Calu3 (cell line): ENCODE results near the gene NLGN1. TPM values are rescaled to one million over a fixed set of nuclear protein-coding genes. Genes with fewer than 3 reads are reported as not detected.

ENCODE experiments used
- BruUV-seq: library from RNA; stranded (reverse); fragments of 400-500 nt; replicated peaks from 2 replicates; lab custom pipeline; 2021; lab: Mats Ljungman, UMichigan
- CTCF ChIA-PET: fragments of 300-600 bp; sonication (Branson Sonifier 250); formaldehyde crosslinking; loops from one replicate; lab custom pipeline; 2022; ENCODE audit warnings: antibody characterized with exemption; lab: Charles Lee
- DNase-seq: peaks from one replicate; pipeline ENCODE4 v3.0.0; 2022
- H3K27ac Mint-ChIP-seq: one replicate; pipeline ENCODE4 v1.8.0; 2022; ENCODE audit warnings: mixed read lengths; ENCODE audit not compliant: unreplicated experiment
- H3K27me3 Mint-ChIP-seq: one replicate; pipeline ENCODE4 v1.8.0; 2022; ENCODE audit warnings: mixed read lengths; ENCODE audit not compliant: unreplicated experiment
- H3K36me3 Mint-ChIP-seq: one replicate; pipeline ENCODE4 v1.8.0; 2022; ENCODE audit warnings: mild to moderate bottlenecking, moderate library complexity, mixed read lengths; ENCODE audit not compliant: insufficient read depth, unreplicated experiment
- H3K4me1 Mint-ChIP-seq: one replicate; pipeline ENCODE4 v1.8.0; 2022; ENCODE audit warnings: mild to moderate bottlenecking, low read depth, mixed read lengths; ENCODE audit not compliant: unreplicated experiment
- H3K4me3 Mint-ChIP-seq: one replicate; pipeline ENCODE4 v1.8.0; 2022; ENCODE audit warnings: mild to moderate bottlenecking, low read depth, moderate library complexity, mixed read lengths; ENCODE audit not compliant: unreplicated experiment
- H3K9me3 Mint-ChIP-seq: one replicate; pipeline ENCODE4 v1.8.0; 2022; ENCODE audit warnings: low read depth, mixed read lengths; ENCODE audit not compliant: unreplicated experiment
- CTCF ChIP-seq: fragments of 200-600 bp; IDR thresholded peaks from one replicate; pipeline ENCODE4 v1.8.0; 2022; ENCODE audit warnings: antibody characterized with exemption; ENCODE audit not compliant: unreplicated experiment
- intact Hi-C: fragments of 100-400 bp; cut with micrococcal nuclease; formaldehyde crosslinking; loops from one replicate; pipeline ENCODE4 v1.10.0; 2022; ENCODE audit not compliant: unreplicated experiment
- total RNA-seq: library from RNA; stranded (reverse); gene quantifications from 2 replicates; pipeline ENCODE4 v1.2.3, GENCODE V29; 2022

The NLGN1 gene
- total RNA-seq, 1 experiment from 2014 or later = 2.6 TPM

GRCh38 chr3:173938616-173939015 is 541.1 kb downstream of the NLGN1 start:
- H3K27ac Mint-ChIP-seq = no peak overlapping the region

GRCh38 chr3:173939331-173939730 is 541.8 kb downstream of the NLGN1 start:
- DNase-seq = no peak
- no peak overlapping the region for H3K27ac Mint-ChIP-seq
- H3K27me3 Mint-ChIP-seq = no peaks in the 10 kb centered on the region
- H3K4me1 Mint-ChIP-seq = peaks cover 9% of the 10 kb centered on the region
- no peak overlapping the region for H3K4me3 Mint-ChIP-seq
- intact Hi-C loops = loop anchor here (2.0 kb wide), 1 partner anchor 19 kb away; no protein-coding TSS in a partner anchor
- no peaks in the 10 kb centered on the region for H3K9me3 Mint-ChIP-seq
- no TSS peak for BruUV-seq
- TF ChIP-seq CTCF = no peak
- CTCF ChIA-PET = no interaction called here
- H3K36me3 Mint-ChIP-seq = no peaks in the 10 kb centered on the region

More at GRCh38 chr3:173938616-173939015, 541.1 kb downstream of the NLGN1 start:
- H3K36me3 Mint-ChIP-seq = no peaks in the 10 kb centered on the region
- no peaks in the 10 kb centered on the region for H3K27me3 Mint-ChIP-seq
- no TSS peak for BruUV-seq
- no peak for DNase-seq
- no peak overlapping the region for H3K4me3 Mint-ChIP-seq
- peaks cover 9% of the 10 kb centered on the region for H3K4me1 Mint-ChIP-seq
- intact Hi-C loops = loop anchor here (2.0 kb wide), 1 partner anchor 18 kb away; no protein-coding TSS in a partner anchor
- TF ChIP-seq CTCF = no peak
- CTCF ChIA-PET = no interaction called here
- no peaks in the 10 kb centered on the region for H3K9me3 Mint-ChIP-seq

- H3K4me3 Mint-ChIP-seq = no peak overlapping the region
- no peaks in the 10 kb centered on the region for H3K27me3 Mint-ChIP-seq
- intact Hi-C loops = no loop called here
- no peak overlapping the region for H3K27ac Mint-ChIP-seq
- TF ChIP-seq CTCF = no peak
- no TSS peak for BruUV-seq
- peaks cover 5% of the 10 kb centered on the region for H3K4me1 Mint-ChIP-seq
- no peak for DNase-seq
- no peaks in the 10 kb centered on the region for H3K36me3 Mint-ChIP-seq
- H3K9me3 Mint-ChIP-seq = no peaks in the 10 kb centered on the region
- CTCF ChIA-PET = no interaction called here
Measured at GRCh38 chr3:173943264-173943663, 545.7 kb downstream of the NLGN1 start.

DNA sequence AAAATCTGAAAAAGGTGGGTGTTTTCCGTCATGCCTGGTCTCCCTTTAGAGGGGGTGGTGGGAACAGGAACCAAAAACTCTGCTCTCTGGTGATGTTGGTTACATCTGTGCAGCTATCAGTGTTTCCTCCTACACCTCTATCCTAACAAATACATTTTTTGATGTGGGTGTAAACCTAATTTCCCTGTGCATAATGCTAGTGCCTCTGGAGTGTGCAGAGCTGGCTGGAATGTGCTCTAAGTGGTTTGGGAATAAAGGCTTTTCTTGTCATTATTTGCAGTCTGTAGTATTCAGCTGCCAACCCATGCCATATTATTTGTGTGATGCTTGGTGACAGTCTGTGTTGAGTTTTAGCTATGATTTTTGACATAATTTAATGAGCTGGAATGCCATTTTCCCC is 547.6 kb downstream of the NLGN1 start:
- BruUV-seq = no TSS peak
- Mint-ChIP-seq H3K36me3 (no peaks in the 10 kb centered on the region), H3K4me3 (no peak overlapping the region), H3K9me3 (no peaks in the 10 kb centered on the region), H3K27me3 (no peaks in the 10 kb centered on the region), H3K27ac (no peak overlapping the region), H3K4me1 (no peaks in the 10 kb centered on the region)
- intact Hi-C loops = no loop called here
- no peak for TF ChIP-seq CTCF
- CTCF ChIA-PET = no interaction called here
- DNase-seq = no peak
